Ovary (tissue), 9 donors: ENCODE data around the gene AQP12A. TPM values are rescaled to one million over a fixed set of nuclear protein-coding genes. Genes with fewer than 3 reads are reported as not detected.
"Not testable (repeated sequence)": the region's sequence is repeated elsewhere in the genome, so short reads cannot be mapped to it uniquely, and the experiment has no call there.

ENCODE experiments used
- DNase-seq, 5 donors: peaks; one replicate each; pipeline ENCODE4 v3.0.0-alpha.2; 2019 to 2020
- H3K27ac ChIP-seq, 2 donors: fragments of 200-600 bp; one replicate each; pipeline versions ENCODE4 v1.5.1 to v1.8.0; 2019 to 2022
- H3K27me3 ChIP-seq: fragments of 200-600 bp; one replicate; pipeline ENCODE4 v1.8.0; 2022
- H3K36me3 ChIP-seq: fragments of 200-600 bp; sonication (generic); one replicate; pipeline ENCODE4 v1.5.1; 2019
- H3K4me1 ChIP-seq: one replicate; pipeline ENCODE4 v1.8.1; 2013; ENCODE audit warnings: mild to moderate bottlenecking, moderate library complexity; ENCODE audit not compliant: insufficient read depth
- H3K4me3 ChIP-seq: fragments of 200-600 bp; sonication (generic); one replicate; pipeline ENCODE4 v1.5.1; 2017
- H3K9me3 ChIP-seq, 2 donors: fragments of 200-600 bp in 1 of 2; sonication (generic) in 1 of 2; one replicate each; pipeline versions ENCODE4 v1.5.1 to v1.8.1; 2013 to 2019; ENCODE audit warnings: mild to moderate bottlenecking in 1 of 2, moderate library complexity in 1 of 2
- EP300 ChIP-seq: sonication (generic); formaldehyde crosslinking; IDR thresholded peaks from one replicate; pipeline ENCODE4 v1.6.1; 2017; ENCODE audit warnings: antibody characterized with exemption
- POLR2A ChIP-seq: fragments of 450-650 bp; IDR thresholded peaks from one replicate; pipeline ENCODE4 v1.6.1; 2017; ENCODE audit warnings: antibody characterized with exemption, mild to moderate bottlenecking, moderate library complexity
- WGBS, 3 donors: extraction: QIAGEN DNeasy Blood & Tissue Kit in 1 of 3; methylation state at CpG; one replicate each; pipeline versions ENCODE4 v1.1.5 to v1.1.7; 2013 to 2017; 5-methylcytosine and 5-hydroxymethylcytosine counted together
- intact Hi-C, 4 donors: fragments of 100-400 bp; cut with DNase I; formaldehyde crosslinking; loops; one replicate each; pipeline versions ENCODE4 v1.11.0 to v1.15.1; 2022 to 2023
- polyA plus RNA-seq, 2 donors: library from polyadenylated mRNA; stranded (reverse); fragments of 200-250 nt in 1 of 2; fragments of 350-450 nt in 1 of 2; fragmentation: Illumina TruSeq in 1 of 2; extraction: RNeasy Lipid Tissue Mini Kit (QIAGEN cat#74804) in 1 of 2; gene quantifications; one replicate each; pipeline ENCODE4 v1.2.3, GENCODE V29; 2013 to 2014
- total RNA-seq, 7 donors: library from RNA; depleted of rRNA in 2 of 7; stranded (reverse); fragments of >200 nt in 2 of 7; fragmentation: NEBNext Ultra II Directional in 3 of 7; extraction: Animal tissue kit (Norgen Biotek cat#: 25700) in 3 of 7; gene quantifications; one replicate each; pipeline versions ENCODE4 v1.1.0 to v1.2.4, GENCODE V29; 2016 to 2023
- TF ChIP-seq, protein P1 (sequence below), 3 donors: fragments of 450-650 bp in 2 of 3; fragments of 200-600 bp in 1 of 3; IDR thresholded peaks; one replicate each; pipeline versions ENCODE4 v1.5.1 to v1.8.0; 2016 to 2022; ENCODE audit warnings: antibody characterized with exemption in 3 of 3, mild to moderate bottlenecking in 1 of 3
- donor health status: DM: no; HTN: no; CAD: no; lungs with moderate emphysema.
- donor health status: DM: no; HTN: no; CAD: no.
- donor health status: Bipolar disorder and iron deficiency.
- donor health status: DM: yes; HTN: yes; CAD: no.
- donor health status: DM: no; HTN: no; CAD: no.
- donor health status: DM: yes; HTN: yes; CAD: no.

AQP12A gene
- total and polyA plus RNA-seq, 9 donors = not detected

- Histone ChIP-seq H3K27ac (no peak overlapping the region), H3K4me3 (no peak overlapping the region), H3K27me3 (no peaks in the 10 kb centered on the region), H3K36me3 (no peaks in the 10 kb centered on the region), H3K4me1 (no peaks in the 10 kb centered on the region), H3K9me3 (no peaks in the 10 kb centered on the region)
- no peak for TF ChIP-seq POLR2A
- TF ChIP-seq, protein P1, sequence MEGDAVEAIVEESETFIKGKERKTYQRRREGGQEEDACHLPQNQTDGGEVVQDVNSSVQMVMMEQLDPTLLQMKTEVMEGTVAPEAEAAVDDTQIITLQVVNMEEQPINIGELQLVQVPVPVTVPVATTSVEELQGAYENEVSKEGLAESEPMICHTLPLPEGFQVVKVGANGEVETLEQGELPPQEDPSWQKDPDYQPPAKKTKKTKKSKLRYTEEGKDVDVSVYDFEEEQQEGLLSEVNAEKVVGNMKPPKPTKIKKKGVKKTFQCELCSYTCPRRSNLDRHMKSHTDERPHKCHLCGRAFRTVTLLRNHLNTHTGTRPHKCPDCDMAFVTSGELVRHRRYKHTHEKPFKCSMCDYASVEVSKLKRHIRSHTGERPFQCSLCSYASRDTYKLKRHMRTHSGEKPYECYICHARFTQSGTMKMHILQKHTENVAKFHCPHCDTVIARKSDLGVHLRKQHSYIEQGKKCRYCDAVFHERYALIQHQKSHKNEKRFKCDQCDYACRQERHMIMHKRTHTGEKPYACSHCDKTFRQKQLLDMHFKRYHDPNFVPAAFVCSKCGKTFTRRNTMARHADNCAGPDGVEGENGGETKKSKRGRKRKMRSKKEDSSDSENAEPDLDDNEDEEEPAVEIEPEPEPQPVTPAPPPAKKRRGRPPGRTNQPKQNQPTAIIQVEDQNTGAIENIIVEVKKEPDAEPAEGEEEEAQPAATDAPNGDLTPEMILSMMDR (IDR thresholded peaks at IDR 0.05) = no peak
- no peak for TF ChIP-seq EP300
- 3 to 6% (median 4%) methylated on average over 45 to 55 of the region's 55 CpGs for WGBS, 3 donors
- DNase-seq = no peak
- intact Hi-C loops = no loop called here
These were observed 18.9 kb upstream of the AQP12A start for GRCh38 chr2:240672701-240673190.

GRCh38 chr2:240674461-240675184 is 17.0 kb upstream of the AQP12A start:
- H3K4me1 ChIP-seq, H3K36me3 ChIP-seq, H3K27me3 ChIP-seq, intact Hi-C loops, H3K27ac ChIP-seq, H3K4me3 ChIP-seq, DNase-seq, H3K9me3 ChIP-seq: not testable (repeated sequence)
- 9 to 19% (median 18%) methylated on average over 8 to 12 of the region's 16 CpGs for WGBS, 3 donors

- H3K4me3 ChIP-seq, H3K4me1 ChIP-seq, H3K27ac ChIP-seq, H3K36me3 ChIP-seq, intact Hi-C loops, H3K27me3 ChIP-seq, DNase-seq, H3K9me3 ChIP-seq: not testable (repeated sequence)
- no CpG with 5 or more reads among the region's 24 CpGs for WGBS, 3 donors
These were observed 16.3 kb upstream of the AQP12A start for GRCh38 chr2:240675345-240675744.

DNA sequence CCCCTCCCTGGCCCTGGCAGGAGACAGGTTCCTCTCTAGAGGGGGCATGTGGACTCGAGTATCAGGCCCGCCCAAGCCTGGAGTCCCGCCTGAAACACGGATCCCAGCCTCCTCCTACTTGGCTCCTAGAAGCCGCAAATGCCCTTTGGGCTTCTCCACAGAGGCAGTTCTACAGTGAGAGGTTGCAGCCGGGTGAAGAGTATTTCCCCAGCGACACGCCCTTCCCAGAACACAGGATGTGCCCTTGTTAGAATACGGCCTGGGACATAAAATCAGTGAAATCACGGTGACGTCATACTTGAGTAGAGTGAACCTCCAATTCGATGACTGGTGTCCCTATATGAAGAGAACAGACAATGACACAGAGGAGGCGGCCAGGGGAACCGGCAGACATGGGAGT is 13.6 kb upstream of the AQP12A start:
- WGBS, 3 donors = 81% methylated on average over 6 of the region's 14 CpGs; no CpG with 5 or more reads in 2 of the 3 donors
- H3K4me1 ChIP-seq, H3K4me3 ChIP-seq, H3K27ac ChIP-seq, H3K9me3 ChIP-seq, H3K36me3 ChIP-seq, DNase-seq, H3K27me3 ChIP-seq, intact Hi-C loops: not testable (repeated sequence)

DNA sequence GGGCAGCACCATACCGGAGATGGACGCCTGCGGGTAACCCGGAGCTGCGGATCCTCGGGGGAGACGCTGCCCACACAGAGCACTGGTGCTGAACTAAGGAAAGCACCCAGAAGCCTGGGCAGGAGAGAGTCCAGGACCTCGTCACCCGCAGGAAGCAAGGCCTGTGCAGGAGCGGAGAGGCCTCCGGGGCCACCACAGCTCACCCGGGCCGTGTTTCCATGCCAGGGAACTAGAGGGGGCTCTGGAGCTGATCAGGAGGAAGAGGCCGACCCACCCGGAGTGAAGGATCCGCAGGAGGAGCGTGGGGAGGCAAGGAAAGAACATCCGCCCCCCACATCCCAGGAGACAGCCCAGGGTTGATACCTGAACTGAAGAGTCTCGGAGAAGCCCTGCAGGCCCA is 12.8 kb upstream of the AQP12A start:
- intact Hi-C loops, H3K27ac ChIP-seq, H3K9me3 ChIP-seq, H3K4me3 ChIP-seq, DNase-seq, H3K4me1 ChIP-seq, H3K27me3 ChIP-seq, H3K36me3 ChIP-seq: not testable (repeated sequence)
- no CpG with 5 or more reads among the region's 19 CpGs for WGBS, 3 donors

DNA sequence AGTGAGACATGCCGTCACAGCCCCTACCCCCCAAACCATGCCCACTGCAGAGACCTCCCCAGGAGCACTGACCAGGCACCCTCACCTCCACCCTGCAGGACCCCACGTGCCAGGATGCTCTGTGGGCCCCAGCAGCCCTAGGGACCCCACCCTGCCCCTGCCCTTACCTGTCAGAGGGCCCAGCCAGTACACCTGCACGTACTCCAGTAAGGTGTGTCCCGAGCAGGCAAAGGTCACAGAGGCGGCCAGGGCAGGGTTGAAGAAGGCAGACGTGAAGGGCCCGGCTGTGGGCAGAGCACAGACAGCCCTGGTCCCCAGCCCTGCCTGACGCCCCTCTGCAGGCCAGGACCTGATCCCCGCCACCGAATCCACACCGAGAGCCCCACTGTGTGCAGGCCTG is 11.5 kb upstream of the AQP12A start:
- WGBS, 3 donors = 0 to 83% (median 41%) methylated on average over 1 to 2 of the region's 11 CpGs
- intact Hi-C loops, H3K4me3 ChIP-seq: not testable (repeated sequence)

DNA sequence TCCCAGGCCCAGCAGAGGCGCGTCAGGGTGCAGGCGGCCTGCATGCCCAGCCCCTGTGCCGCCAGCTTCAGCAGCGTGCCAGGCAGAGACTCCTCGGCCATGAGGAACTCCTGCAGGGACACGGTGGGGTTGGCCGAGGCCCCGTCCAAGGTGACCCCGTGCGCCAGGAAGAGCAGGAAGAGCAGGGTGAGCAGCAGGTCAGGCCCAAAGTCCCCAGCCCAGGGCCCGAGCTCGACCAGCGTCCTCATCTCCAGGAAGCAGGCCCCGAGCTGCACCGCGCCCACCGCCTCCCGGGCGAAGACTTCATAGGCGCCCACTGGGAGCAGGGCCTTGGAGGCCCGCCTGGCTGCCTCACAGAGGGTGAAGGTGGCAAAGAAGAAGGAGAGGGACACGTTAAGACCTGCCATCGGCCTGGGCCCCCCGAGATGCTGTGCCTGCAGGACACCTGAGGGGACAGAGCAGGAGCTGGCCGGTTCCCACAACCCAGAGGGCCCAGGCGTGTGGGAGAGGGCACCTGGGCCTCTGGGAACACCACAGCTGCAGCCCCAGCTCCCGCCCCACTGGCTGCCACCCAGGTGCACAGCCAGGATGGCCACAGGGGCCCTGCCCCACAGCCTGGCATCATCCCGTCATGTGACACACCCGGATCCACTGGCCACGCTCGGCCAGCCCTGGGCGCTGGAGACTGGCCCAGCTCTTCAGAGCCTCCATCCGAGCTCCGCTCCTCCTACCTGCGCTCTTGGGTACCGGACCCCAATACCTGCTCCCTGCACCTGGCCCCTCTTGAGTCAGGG is 9.0 kb upstream of the AQP12A start, which contains the start of gene AQP12B:
AQP12B (minus strand) TSS at position 455 of the 794 bp plus-strand sequence; CDS start at position 407, 48 bp downstream.
- peak in 1 of 5 donors; percentile 36 for DNase-seq
- not testable (repeated sequence) for H3K27ac ChIP-seq
- WGBS, 3 donors = 80 to 88% (median 87%) methylated on average over 27 to 37 of the region's 37 CpGs

More for the DNA sequence above, 11.5 kb upstream of the AQP12A start:
- H3K4me1 ChIP-seq, H3K36me3 ChIP-seq, H3K27me3 ChIP-seq, DNase-seq, H3K9me3 ChIP-seq, H3K27ac ChIP-seq: not testable (repeated sequence)

DNA sequence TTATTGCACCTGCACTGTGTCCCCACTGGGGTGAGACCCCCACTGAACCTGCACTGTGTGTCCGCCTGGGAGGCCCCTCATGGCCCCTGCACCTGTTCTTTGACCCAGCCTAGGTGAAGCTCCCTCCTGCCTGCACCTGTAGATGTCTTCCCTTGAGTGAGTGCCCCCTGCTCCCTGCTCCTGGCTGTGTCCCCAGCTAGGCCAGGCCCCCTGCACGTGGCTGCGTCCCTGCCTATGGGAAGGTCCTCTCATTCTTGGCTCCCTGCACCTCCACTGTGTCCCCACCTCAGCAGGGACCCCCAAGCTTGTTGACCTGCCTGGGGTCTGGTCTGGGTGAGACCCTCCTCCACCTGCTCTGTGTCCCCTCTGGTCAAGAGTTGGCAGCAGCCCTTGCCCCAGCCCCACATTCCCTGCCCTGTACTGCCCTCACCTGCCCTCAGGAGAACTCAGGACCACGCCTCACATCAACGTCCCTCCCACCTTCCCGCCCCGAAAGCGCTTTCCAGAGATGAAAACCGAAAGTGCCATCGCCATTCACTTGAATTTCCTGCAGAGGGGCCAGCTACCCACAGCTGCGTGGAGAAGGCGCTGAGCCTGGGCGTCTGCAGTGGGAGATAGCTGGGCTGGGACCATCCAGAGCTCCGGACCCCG is 8.2 kb upstream of the AQP12A start:
- H3K4me3 ChIP-seq, H3K9me3 ChIP-seq, H3K4me1 ChIP-seq, H3K27ac ChIP-seq, H3K36me3 ChIP-seq, intact Hi-C loops, H3K27me3 ChIP-seq, DNase-seq: not testable (repeated sequence)
- 62 to 92% (median 74%) methylated on average over 4 of the region's 15 CpGs for WGBS, 3 donors

More for the DNA sequence above, 9.0 kb upstream of the AQP12A start, which contains the start of gene AQP12B:
- H3K4me3 ChIP-seq, H3K36me3 ChIP-seq, intact Hi-C loops, H3K4me1 ChIP-seq, H3K9me3 ChIP-seq, H3K27me3 ChIP-seq: not testable (repeated sequence)

GRCh38 chr2:240683980-240684728 is 7.5 kb upstream of the AQP12A start:
- H3K4me3 ChIP-seq, H3K27ac ChIP-seq, intact Hi-C loops, H3K4me1 ChIP-seq, H3K9me3 ChIP-seq, H3K36me3 ChIP-seq, DNase-seq, H3K27me3 ChIP-seq: not testable (repeated sequence)
- 58 to 69% (median 62%) methylated on average over 15 of the region's 15 CpGs for WGBS, 3 donors
